AG09309 (cell line): Measurements from ENCODE around the gene RP9.
A peak's percentile ranks its signal among the peaks of the same experiment; 100 is the strongest.

Experiments
- DNase-seq: peaks from one replicate; pipeline ENCODE4 v3.0.0-alpha.2; 2010; ENCODE audit warnings: low read depth
- H3K4me3 ChIP-seq: 2 replicates; pipeline ENCODE4 v1.5.1; 2011; ENCODE audit warnings: mild to moderate bottlenecking, low read depth, low read length, moderate library complexity; ENCODE audit not compliant: control insufficient read depth
- TF ChIP-seq, protein P1 (sequence below): IDR thresholded peaks from 2 replicates; pipeline ENCODE4 v1.5.1; 2011; ENCODE audit warnings: mild to moderate bottlenecking, low read depth, low read length, inconsistent platforms; ENCODE audit not compliant: insufficient read depth, control insufficient read depth; ENCODE audit errors: missing control alignments

RP9 gene

DNA sequence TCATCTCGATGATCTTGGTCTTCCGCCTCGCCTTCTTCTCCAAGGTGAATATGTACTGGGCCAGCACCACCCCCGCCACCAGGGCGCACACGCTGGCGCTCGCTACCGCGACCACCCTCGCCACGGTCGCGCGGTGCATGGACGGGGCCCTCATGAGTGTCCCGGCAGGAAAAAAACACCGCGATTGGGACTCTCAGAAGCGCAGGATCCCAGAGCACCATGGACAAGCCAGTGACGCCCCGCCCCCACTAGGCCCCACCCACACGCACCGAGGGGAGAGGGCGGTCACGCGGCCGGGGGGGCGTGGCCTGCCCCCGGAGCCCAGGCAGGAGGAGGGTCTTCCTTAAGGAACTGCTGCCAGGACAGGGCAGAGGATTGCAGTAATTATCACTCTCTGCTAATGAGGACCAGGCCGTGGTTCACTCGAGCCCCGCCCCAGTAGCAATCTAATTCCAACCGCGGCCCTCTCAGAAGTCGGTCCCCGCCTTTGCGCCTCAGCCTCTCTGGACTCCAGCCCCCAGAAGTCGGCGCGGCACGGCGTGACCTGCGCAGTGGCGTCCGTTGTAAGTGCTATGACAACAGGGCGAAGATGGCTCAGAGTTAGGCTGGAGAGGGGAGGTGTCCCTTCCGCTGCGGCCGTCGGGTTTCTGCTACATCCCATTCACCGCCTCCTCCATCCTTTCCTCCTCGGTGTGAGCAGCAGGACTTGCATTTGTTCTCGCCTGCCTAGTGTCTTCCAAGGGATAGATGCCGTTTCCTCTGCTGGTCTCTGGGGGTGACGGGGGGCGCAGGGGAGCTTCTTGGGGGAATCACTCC is 20.0 kb upstream of the RP9 start, which contains the start of gene BBS9:
BBS9 (plus strand) TSS at position 575 of the 816 bp plus-strand sequence. CDS start 16,689 bp downstream, outside the sequence.
- TF ChIP-seq, protein P1, sequence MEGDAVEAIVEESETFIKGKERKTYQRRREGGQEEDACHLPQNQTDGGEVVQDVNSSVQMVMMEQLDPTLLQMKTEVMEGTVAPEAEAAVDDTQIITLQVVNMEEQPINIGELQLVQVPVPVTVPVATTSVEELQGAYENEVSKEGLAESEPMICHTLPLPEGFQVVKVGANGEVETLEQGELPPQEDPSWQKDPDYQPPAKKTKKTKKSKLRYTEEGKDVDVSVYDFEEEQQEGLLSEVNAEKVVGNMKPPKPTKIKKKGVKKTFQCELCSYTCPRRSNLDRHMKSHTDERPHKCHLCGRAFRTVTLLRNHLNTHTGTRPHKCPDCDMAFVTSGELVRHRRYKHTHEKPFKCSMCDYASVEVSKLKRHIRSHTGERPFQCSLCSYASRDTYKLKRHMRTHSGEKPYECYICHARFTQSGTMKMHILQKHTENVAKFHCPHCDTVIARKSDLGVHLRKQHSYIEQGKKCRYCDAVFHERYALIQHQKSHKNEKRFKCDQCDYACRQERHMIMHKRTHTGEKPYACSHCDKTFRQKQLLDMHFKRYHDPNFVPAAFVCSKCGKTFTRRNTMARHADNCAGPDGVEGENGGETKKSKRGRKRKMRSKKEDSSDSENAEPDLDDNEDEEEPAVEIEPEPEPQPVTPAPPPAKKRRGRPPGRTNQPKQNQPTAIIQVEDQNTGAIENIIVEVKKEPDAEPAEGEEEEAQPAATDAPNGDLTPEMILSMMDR = no peak
- peak within 1 kb of the TSS; percentile 66 for H3K4me3 ChIP-seq
- DNase-seq = peak; percentile 70

DNA sequence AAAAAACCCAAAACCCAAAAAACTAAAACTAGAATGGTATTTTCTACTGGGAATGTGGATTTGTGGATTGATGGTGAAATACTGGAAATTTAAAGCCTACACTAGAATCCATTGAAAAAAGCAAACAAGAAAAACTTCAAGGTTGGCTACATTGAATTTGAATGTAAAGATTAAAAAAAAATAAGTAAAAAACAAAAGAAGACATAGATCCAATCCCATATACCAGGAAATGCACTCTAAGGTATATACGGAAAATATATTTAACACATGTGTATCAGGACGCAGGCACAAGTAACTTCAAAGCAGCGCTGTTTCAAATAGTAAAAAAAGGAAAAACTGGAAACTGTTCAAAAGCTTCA is 19.4 kb upstream of the RP9 start:
- TF ChIP-seq, protein P1 = no peak
- H3K4me3 ChIP-seq = peak overlapping the region; percentile 66

DNA sequence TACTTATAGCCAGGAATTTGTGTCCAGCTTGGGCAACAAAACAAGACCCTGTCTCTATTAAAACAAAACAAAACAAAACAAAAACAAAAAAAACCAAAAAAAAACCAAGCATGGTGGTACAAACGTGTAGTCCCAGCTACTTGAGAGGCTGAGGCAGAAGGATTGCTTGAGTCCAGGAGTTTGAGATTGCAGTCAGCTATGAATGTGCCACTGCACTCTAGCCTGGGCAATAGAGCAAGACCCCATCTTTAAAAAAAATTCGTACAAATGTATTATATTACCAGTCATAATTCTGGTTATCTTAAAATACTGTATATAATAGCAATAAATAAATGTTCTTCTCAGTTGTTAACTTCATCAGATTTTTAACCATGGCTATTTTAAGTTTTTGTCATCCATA is 17.9 kb upstream of the RP9 start:
- H3K4me3 ChIP-seq = no peak overlapping the region
- TF ChIP-seq, protein P1 = no peak
- no peak for DNase-seq

More for the DNA sequence above, 19.4 kb upstream of the RP9 start:
- no peak for DNase-seq

DNA sequence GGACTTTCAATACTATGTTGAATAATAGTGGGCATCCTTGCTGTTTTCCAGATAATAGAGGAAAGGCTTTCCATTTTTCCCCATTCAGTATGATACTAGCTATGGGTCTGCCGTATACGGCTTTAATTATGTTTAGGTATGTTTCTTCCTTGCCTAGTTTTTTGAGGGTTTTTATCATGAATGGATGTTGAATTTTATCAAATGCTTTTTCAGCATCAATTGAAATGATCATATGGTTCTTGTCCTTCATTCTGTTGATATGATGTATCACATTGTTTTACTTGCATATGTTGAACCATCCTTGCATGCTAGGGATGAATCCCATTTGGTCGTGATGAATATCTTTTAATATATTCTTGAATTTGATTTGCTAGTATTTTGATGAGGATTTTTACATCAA is 9.2 kb upstream of the RP9 start:
- no peak for DNase-seq
- TF ChIP-seq, protein P1 = no peak

DNA sequence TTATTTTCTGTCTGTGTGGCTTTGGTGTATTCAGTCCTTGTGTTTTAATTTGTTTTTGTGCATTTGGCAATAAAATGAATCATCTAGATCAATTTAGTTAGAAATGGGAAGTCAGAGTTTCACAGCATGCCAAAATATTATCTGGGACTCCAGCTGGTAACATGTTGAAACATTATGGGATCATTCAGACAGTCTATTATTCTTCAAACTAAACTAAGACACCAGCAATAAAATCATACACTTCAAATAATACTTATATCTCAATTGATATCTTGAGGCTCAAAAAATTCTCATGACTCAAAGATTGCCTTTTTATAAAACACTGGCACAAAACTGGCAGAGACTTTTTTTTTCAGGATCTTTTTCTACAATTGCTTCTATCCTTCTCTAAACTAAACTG is 5.8 kb upstream of the RP9 start:
- TF ChIP-seq, protein P1 = no peak
- no peak overlapping the region for H3K4me3 ChIP-seq
- DNase-seq = no peak

More for the DNA sequence above, 9.2 kb upstream of the RP9 start:
- H3K4me3 ChIP-seq = no peak overlapping the region

DNA sequence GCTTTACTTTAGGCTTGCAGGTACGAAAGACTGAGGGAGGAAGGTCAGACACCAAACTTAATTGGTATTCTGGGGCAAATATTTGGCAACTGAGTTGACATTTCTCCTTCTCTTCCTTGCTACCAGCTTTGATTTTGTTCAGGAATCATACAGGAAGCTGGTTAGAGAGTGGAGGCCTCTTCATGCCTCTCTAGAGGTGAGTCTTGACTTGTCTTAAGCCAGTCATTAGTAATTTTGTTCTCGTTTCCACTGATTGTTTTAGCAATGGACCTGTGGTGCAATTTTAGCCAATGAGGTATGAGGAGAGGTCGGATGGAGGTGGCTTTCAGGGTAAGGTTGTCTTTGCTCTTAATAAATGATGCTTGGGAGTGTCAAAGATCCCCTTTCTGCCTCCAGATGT is 2.4 kb upstream of the RP9 start:
- no peak overlapping the region for H3K4me3 ChIP-seq
- TF ChIP-seq, protein P1 = no peak
- no peak for DNase-seq
